ENCODE data around the gene MT4. TPM values are rescaled to one million over a fixed set of nuclear protein-coding genes. Genes with fewer than 3 reads are reported as not detected.

The MT4 gene
- total RNA-seq, 1 donor from 2014 or later: not detected

GRCh38 chr16:56520251-56520577 is 44.7 kb upstream of the MT4 start:
- FAIRE-seq (no peak), DNase-seq (ENCODE audit: low read depth) (no peak)
- Histone ChIP-seq H3K4me3 (ENCODE audit: low read depth, low read length) (peak overlapping the region; percentile 97), H3K36me3 (ENCODE audit: control insufficient read depth, insufficient read depth, low read length) (no peaks in the 10 kb centered on the region), H3K27me3 (ENCODE audit: control insufficient read depth, insufficient read depth, low read length) (no peaks in the 10 kb centered on the region)
- TF ChIP-seq CTCF (IDR thresholded peaks at IDR 0.05; ENCODE audit: insufficient read depth, low read length, severe bottlenecking): no peak

- no peak for FAIRE-seq
- no peak overlapping the region for H3K4me3 ChIP-seq (ENCODE audit: low read depth, low read length)
- no peak for DNase-seq (ENCODE audit: low read depth)
- H3K36me3 ChIP-seq (ENCODE audit: control insufficient read depth, insufficient read depth, low read length): no peaks in the 10 kb centered on the region
- H3K27me3 ChIP-seq (ENCODE audit: control insufficient read depth, insufficient read depth, low read length): no peaks in the 10 kb centered on the region
- TF ChIP-seq CTCF (IDR thresholded peaks at IDR 0.05; ENCODE audit: insufficient read depth, low read length, severe bottlenecking): no peak
Measured at GRCh38 chr16:56525236-56525635, 39.6 kb upstream of the MT4 start.

GRCh38 chr16:56530872-56531271 is 34.0 kb upstream of the MT4 start:
- H3K4me3 ChIP-seq (ENCODE audit: low read depth, low read length): no peak overlapping the region
- no peak for TF ChIP-seq CTCF (IDR thresholded peaks at IDR 0.05; ENCODE audit: insufficient read depth, low read length, severe bottlenecking)
- peaks cover under 1% of the 10 kb centered on the region for H3K27me3 ChIP-seq (ENCODE audit: control insufficient read depth, insufficient read depth, low read length)
- FAIRE-seq: no peak
- no peak for DNase-seq (ENCODE audit: low read depth)
- no peaks in the 10 kb centered on the region for H3K36me3 ChIP-seq (ENCODE audit: control insufficient read depth, insufficient read depth, low read length)

GRCh38 chr16:56532714-56533113 is 32.2 kb upstream of the MT4 start:
- Histone ChIP-seq H3K36me3 (ENCODE audit: control insufficient read depth, insufficient read depth, low read length) (no peaks in the 10 kb centered on the region), H3K27me3 (ENCODE audit: control insufficient read depth, insufficient read depth, low read length) (peaks cover 6% of the 10 kb centered on the region), H3K4me3 (ENCODE audit: low read depth, low read length) (no peak overlapping the region)
- FAIRE-seq (no peak), DNase-seq (ENCODE audit: low read depth) (no peak)
- TF ChIP-seq CTCF (IDR thresholded peaks at IDR 0.05; ENCODE audit: insufficient read depth, low read length, severe bottlenecking): no peak

- DNase-seq (ENCODE audit: low read depth) (no peak), FAIRE-seq (no peak)
- H3K4me3 ChIP-seq (ENCODE audit: low read depth, low read length): no peak overlapping the region
- peak; percentile 9 for TF ChIP-seq CTCF (IDR thresholded peaks at IDR 0.05; ENCODE audit: insufficient read depth, low read length, severe bottlenecking)
- H3K36me3 ChIP-seq (ENCODE audit: control insufficient read depth, insufficient read depth, low read length): no peaks in the 10 kb centered on the region
- H3K27me3 ChIP-seq (ENCODE audit: control insufficient read depth, insufficient read depth, low read length): peaks cover 6% of the 10 kb centered on the region
Measured at GRCh38 chr16:56534847-56535383, 30.0 kb upstream of the MT4 start.

GRCh38 chr16:56538331-56538730 is 26.5 kb upstream of the MT4 start:
- TF ChIP-seq CTCF (IDR thresholded peaks at IDR 0.05; ENCODE audit: insufficient read depth, low read length, severe bottlenecking): no peak
- Histone ChIP-seq H3K4me3 (ENCODE audit: low read depth, low read length) (no peak overlapping the region), H3K27me3 (ENCODE audit: control insufficient read depth, insufficient read depth, low read length) (peaks cover 6% of the 10 kb centered on the region), H3K36me3 (ENCODE audit: control insufficient read depth, insufficient read depth, low read length) (no peaks in the 10 kb centered on the region)
- FAIRE-seq (no peak), DNase-seq (ENCODE audit: low read depth) (no peak)

Measured in bronchial epithelial cell (primary cell).